H9 (cell line): ENCODE data around the gene DPEP2. TPM values are rescaled to one million over a fixed set of nuclear protein-coding genes. Genes with fewer than 3 reads are reported as not detected.

Source experiments
- DNase-seq: peaks from one replicate; pipeline ENCODE4 v3.0.0-alpha.2; 2017
- H2AFZ ChIP-seq: one replicate; pipeline ENCODE4 v1.6.1; 2013; ENCODE audit warnings: mild to moderate bottlenecking, low read length, control low read depth, moderate library complexity
- H2AK5ac ChIP-seq: 2 replicates; pipeline ENCODE4 v1.6.1; 2013; ENCODE audit warnings: low read length, control low read depth, mixed read lengths; ENCODE audit not compliant: insufficient read length
- H2BK120ac ChIP-seq: one replicate; pipeline ENCODE4 v1.6.1; 2013; ENCODE audit warnings: low read depth, mild to moderate bottlenecking, low read length, control low read depth, inconsistent platforms; ENCODE audit not compliant: poor library complexity, severe bottlenecking
- H2BK12ac ChIP-seq: 2 replicates; pipeline ENCODE4 v1.6.1; 2013; ENCODE audit warnings: low read length, control low read depth, mixed read lengths, low read depth; ENCODE audit not compliant: insufficient read length
- H2BK15ac ChIP-seq: 2 replicates; pipeline ENCODE4 v1.6.1; 2013; ENCODE audit warnings: low read depth, low read length, control low read depth
- H2BK20ac ChIP-seq: one replicate; pipeline ENCODE4 v1.6.1; 2013; ENCODE audit warnings: low read depth, mild to moderate bottlenecking, low read length, control low read depth, inconsistent platforms; ENCODE audit not compliant: poor library complexity, severe bottlenecking
- H2BK5ac ChIP-seq: 2 replicates; pipeline ENCODE4 v1.6.1; 2013; ENCODE audit warnings: low read length, control low read depth, mixed read lengths; ENCODE audit not compliant: insufficient read length
- H3K14ac ChIP-seq: 2 replicates; pipeline ENCODE4 v1.6.1; 2013; ENCODE audit warnings: low read length, control low read depth; ENCODE audit not compliant: insufficient read depth
- H3K18ac ChIP-seq: 2 replicates; pipeline ENCODE4 v1.6.1; 2013; ENCODE audit warnings: low read depth, mild to moderate bottlenecking, mixed read lengths, low read length, control low read depth; ENCODE audit not compliant: insufficient read length
- H3K23ac ChIP-seq: 2 replicates; pipeline ENCODE4 v1.6.1; 2013; ENCODE audit warnings: low read length, control low read depth, mixed read lengths, low read depth; ENCODE audit not compliant: insufficient read length
- H3K23me2 ChIP-seq: 2 replicates; pipeline ENCODE4 v1.6.1; 2013; ENCODE audit warnings: low read depth, mild to moderate bottlenecking, mixed read lengths, low read length, control low read depth; ENCODE audit not compliant: insufficient read length, poor library complexity, severe bottlenecking
- H3K27ac ChIP-seq: 2 replicates; pipeline ENCODE4 v1.5.1; 2013; ENCODE audit warnings: low read length, control low read depth, mixed read lengths, low read depth; ENCODE audit not compliant: insufficient read length
- H3K27me3 ChIP-seq: 2 replicates; pipeline ENCODE4 v1.6.1; 2013; ENCODE audit warnings: low read length, control low read depth, inconsistent platforms; ENCODE audit not compliant: insufficient read depth
- H3K4ac ChIP-seq: 2 replicates; pipeline ENCODE4 v1.6.1; 2013; ENCODE audit warnings: low read depth, mild to moderate bottlenecking, control low read depth, inconsistent platforms, low read length, moderate library complexity
- H3K4me1 ChIP-seq: 2 replicates; pipeline ENCODE4 v1.6.1; 2013; ENCODE audit warnings: low read length, control low read depth, inconsistent platforms; ENCODE audit not compliant: insufficient read depth
- H3K4me2 ChIP-seq: 2 replicates; pipeline ENCODE4 v1.6.1; 2013; ENCODE audit warnings: low read length, control low read depth, mixed read lengths; ENCODE audit not compliant: insufficient read length, insufficient read depth
- H3K56ac ChIP-seq: 2 replicates; pipeline ENCODE4 v1.6.1; 2013; ENCODE audit warnings: low read depth, mild to moderate bottlenecking, mixed read lengths, low read length, control low read depth; ENCODE audit not compliant: insufficient read length
- H3K79me1 ChIP-seq: 2 replicates; pipeline ENCODE4 v1.6.1; 2013; ENCODE audit warnings: low read depth, mild to moderate bottlenecking, moderate library complexity, low read length, control low read depth, inconsistent platforms; ENCODE audit not compliant: insufficient read depth, poor library complexity, severe bottlenecking
- H3K79me2 ChIP-seq: 2 replicates; pipeline ENCODE4 v1.6.1; 2013; ENCODE audit warnings: low read length, control low read depth, inconsistent platforms; ENCODE audit not compliant: insufficient read depth
- H3K9ac ChIP-seq: 2 replicates; pipeline ENCODE4 v1.6.1; 2013; ENCODE audit warnings: low read length, control low read depth, mixed read lengths; ENCODE audit not compliant: insufficient read length; ENCODE audit errors: extremely low read depth
- H3K9me3 ChIP-seq: one replicate; pipeline ENCODE4 v1.6.1; 2013; ENCODE audit warnings: low read depth, low read length, inconsistent platforms; ENCODE audit not compliant: control insufficient read depth
- H3T11ph ChIP-seq: one replicate; pipeline ENCODE4 v1.6.1; 2013; ENCODE audit warnings: mild to moderate bottlenecking, low read length, control low read depth, inconsistent platforms
- H4K20me1 ChIP-seq: one replicate; pipeline ENCODE4 v1.6.1; 2013; ENCODE audit not compliant: control insufficient read depth, insufficient read length, insufficient read depth
- H4K5ac ChIP-seq: 2 replicates; pipeline ENCODE4 v1.6.1; 2013; ENCODE audit warnings: low read depth, mild to moderate bottlenecking, mixed read lengths, low read length, control low read depth; ENCODE audit not compliant: insufficient read length
- H4K8ac ChIP-seq: replicated peaks from 2 replicates; pipeline ENCODE4 v1.6.1; 2013; ENCODE audit warnings: low read length, control low read depth, mixed read lengths, low read depth; ENCODE audit not compliant: insufficient read length
- H4K91ac ChIP-seq: 2 replicates; pipeline ENCODE4 v1.6.1; 2013; ENCODE audit warnings: low read depth, mild to moderate bottlenecking, moderate library complexity, mixed read lengths, low read length, control low read depth; ENCODE audit not compliant: insufficient read length
- H3K27ac Mint-ChIP-seq, 3 experiments: 2 replicates in 2 of 3; 3 replicates in 1 of 3; pipeline ENCODE4 v1.8.0; 2020 to 2021; ENCODE audit warnings: mixed read lengths in 3 of 3, mild to moderate bottlenecking in 1 of 3, moderate library complexity in 1 of 3
- H3K27me3 Mint-ChIP-seq: 2 replicates; pipeline ENCODE4 v1.8.0; 2021; ENCODE audit warnings: low read depth, mild to moderate bottlenecking, moderate library complexity, mixed read lengths
- H3K36me3 Mint-ChIP-seq, 3 experiments: 2 replicates in 2 of 3; 3 replicates in 1 of 3; pipeline ENCODE4 v1.8.0; 2020 to 2021; ENCODE audit warnings: low read depth in 3 of 3, mixed read lengths in 3 of 3; ENCODE audit not compliant: insufficient read depth in 1 of 3
- H3K4me1 Mint-ChIP-seq, 2 experiments: 2 replicates each; pipeline ENCODE4 v1.8.0; 2020; ENCODE audit warnings: mixed read lengths in 2 of 2
- H3K4me3 Mint-ChIP-seq, 2 experiments: 2 replicates in 1 of 2; 3 replicates in 1 of 2; pipeline ENCODE4 v1.8.0; 2020 to 2021; ENCODE audit warnings: mild to moderate bottlenecking in 2 of 2, mixed read lengths in 2 of 2, moderate library complexity in 1 of 2
- H3K9me3 Mint-ChIP-seq, 2 experiments: 2 replicates in 1 of 2; 3 replicates in 1 of 2; pipeline ENCODE4 v1.8.0; 2020; ENCODE audit warnings: mild to moderate bottlenecking in 2 of 2, mixed read lengths in 2 of 2, moderate library complexity in 1 of 2
- CTCF ChIP-seq: fragments of 200-600 bp; sonication (generic); conservative IDR thresholded peaks from 3 replicates; pipeline ENCODE4 v1.8.0; 2021; ENCODE audit warnings: antibody characterized with exemption, mild to moderate bottlenecking
- WGBS: extraction: QIAGEN DNeasy Blood & Tissue Kit; methylation state at CpG from one replicate; pipeline ENCODE4 v1.1.7; 2013; ENCODE audit warnings: missing lambda C conversion rate, low lambda C conversion rate, mixed read lengths; ENCODE audit not compliant: insufficient read length; ENCODE audit errors: extremely low coverage; 5-methylcytosine and 5-hydroxymethylcytosine counted together
- total RNA-seq: library from RNA; stranded (reverse); gene quantifications from 2 replicates; pipeline ENCODE4 v1.2.1, GENCODE V29; 2021

DPEP2 gene
- total RNA-seq, 1 experiment from 2014 or later, result not detected

- H3K79me2 ChIP-seq, result no peaks in the 10 kb centered on the region
- no peak overlapping the region for H3K18ac ChIP-seq
- H3K23ac ChIP-seq, result no peak overlapping the region
- H3K79me1 ChIP-seq, result no peaks in the 10 kb centered on the region
- no peak overlapping the region for H2BK5ac ChIP-seq
- no peak overlapping the region for H2AFZ ChIP-seq
- H3T11ph ChIP-seq, result no peak overlapping the region
- no peak overlapping the region for H4K5ac ChIP-seq
- H3K9me3 Mint-ChIP-seq, result no peaks in the 10 kb centered on the region
- no peak overlapping the region for H2AK5ac ChIP-seq
- no peaks in the 10 kb centered on the region for H3K23me2 ChIP-seq
- no peaks in the 10 kb centered on the region for H3K27me3 ChIP-seq
- H3K4me2 ChIP-seq, result no peak overlapping the region
- no peak overlapping the region for H3K9ac ChIP-seq
- no peaks in the 10 kb centered on the region for H3K9me3 ChIP-seq
- no peaks in the 10 kb centered on the region; the same call in 1 of the 2 replicates for H3K4me1 ChIP-seq
- no peak for DNase-seq
- H3K27ac ChIP-seq, result no peak overlapping the region
- no peak for TF ChIP-seq CTCF
- no peak overlapping the region; a peak in 2 of 7 replicates for H3K27ac Mint-ChIP-seq
- no peaks in the 10 kb centered on the region; a peak in 1 of 7 replicates for H3K36me3 Mint-ChIP-seq
- H2BK120ac ChIP-seq, result no peak overlapping the region
- H3K56ac ChIP-seq, result no peak overlapping the region
- H2BK20ac ChIP-seq, result no peak overlapping the region
- H2BK12ac ChIP-seq, result no peak overlapping the region
- no peaks in the 10 kb centered on the region for H4K20me1 ChIP-seq
- H3K27me3 Mint-ChIP-seq, result peaks cover 26% of the 10 kb centered on the region
- no CpG with 5 or more reads among the region's 3 CpGs for WGBS
- H2BK15ac ChIP-seq, result no peak overlapping the region
- no peak overlapping the region for H3K4me3 Mint-ChIP-seq
- H4K8ac ChIP-seq, result no peak overlapping the region
- peaks cover under 1 to 1% of the 10 kb centered on the region in 2 experiments; a peak in 2 of 4 replicates for H3K4me1 Mint-ChIP-seq
- no peak overlapping the region for H3K14ac ChIP-seq
- H4K91ac ChIP-seq, result no peak overlapping the region
- no peak overlapping the region for H3K4ac ChIP-seq
Measured at GRCh38 chr16:67988675-67989074, 10.6 kb downstream of the DPEP2 start.
